Activated T-cell treated with anti-CD3 and anti-CD28 coated beads, Interleukin-2, amount 50 U/mL, for 72 hours (primary cell): Measurements from ENCODE around the gene HTR4. TPM values are rescaled to one million over a fixed set of nuclear protein-coding genes. Genes with fewer than 3 reads are reported as not detected.
"Not testable (repeated sequence)": the region's sequence is repeated elsewhere in the genome, so short reads cannot be mapped to it uniquely, and the experiment has no call there.

ENCODE experiments used
- ATAC-seq, 2 donors: fragments of 150-1000 bp; cut with Tn5 transposase; replicated peaks in 1 of 2; 2 replicates each; pipeline ENCODE4 v1.10.0; 2021; ENCODE audit warnings: moderate library complexity in 2 of 2, mild to moderate bottlenecking in 1 of 2
- DNase-seq, 2 donors: peaks; one replicate each; pipeline ENCODE4 v3.0.0; 2021 to 2022; ENCODE audit warnings: mixed read lengths in 1 of 2
- H3K27ac Mint-ChIP-seq: one replicate; pipeline ENCODE4 v1.8.0; 2022; ENCODE audit warnings: mild to moderate bottlenecking, moderate library complexity, mixed read lengths
- H3K27me3 Mint-ChIP-seq: one replicate; pipeline ENCODE4 v1.8.0; 2022; ENCODE audit warnings: low read depth, mixed read lengths
- H3K36me3 Mint-ChIP-seq, 2 donors: one replicate each; pipeline ENCODE4 v1.8.0; 2022; ENCODE audit warnings: mixed read lengths in 2 of 2, mild to moderate bottlenecking in 1 of 2; ENCODE audit not compliant: insufficient read depth in 2 of 2
- H3K4me1 Mint-ChIP-seq: one replicate; pipeline ENCODE4 v1.8.0; 2022; ENCODE audit warnings: low read depth, mixed read lengths
- H3K4me3 Mint-ChIP-seq, 2 donors: one replicate each; pipeline ENCODE4 v1.8.0; 2022; ENCODE audit warnings: mild to moderate bottlenecking in 2 of 2, mixed read lengths in 2 of 2, moderate library complexity in 2 of 2
- H3K9me3 Mint-ChIP-seq, 2 donors: one replicate each; pipeline ENCODE4 v1.8.0; 2022; ENCODE audit warnings: mixed read lengths in 2 of 2
- total RNA-seq, 2 donors: library from RNA; stranded (reverse); gene quantifications; one replicate each; pipeline ENCODE4 v1.2.3, GENCODE V29; 2022

Gene HTR4
- total RNA-seq, 2 donors from 2014 or later, result not detected

- H3K4me1 Mint-ChIP-seq, result no peaks in the 10 kb centered on the region
- no peak overlapping the region for H3K4me3 Mint-ChIP-seq
- peaks cover 41% of the 10 kb centered on the region for H3K27me3 Mint-ChIP-seq
- H3K36me3 Mint-ChIP-seq, result no peaks in the 10 kb centered on the region
- H3K27ac Mint-ChIP-seq, result no peak overlapping the region
- DNase-seq (no peak), ATAC-seq (no peak)
- H3K9me3 Mint-ChIP-seq, result peaks cover 0 to 8% of the 10 kb centered on the region in 2 donors
Measured at GRCh38 chr5:148535190-148535589, 119.1 kb downstream of the HTR4 start.

GRCh38 chr5:148532969-148533670, 121.2 kb downstream of the HTR4 start:
- Mint-ChIP-seq H3K4me3 (no peak overlapping the region), H3K9me3 (peaks cover 6 to 11% of the 10 kb centered on the region in 2 donors), H3K27me3 (peaks cover 32% of the 10 kb centered on the region), H3K36me3 (peaks cover 3 to 4% of the 10 kb centered on the region in 2 donors), H3K27ac (no peak overlapping the region), H3K4me1 (no peaks in the 10 kb centered on the region)
- DNase-seq (no peak), ATAC-seq (no peak)

- H3K4me3 Mint-ChIP-seq, result not testable (repeated sequence)
- Mint-ChIP-seq H3K9me3 (peaks cover 6 to 11% of the 10 kb centered on the region in 2 donors), H3K27me3 (peaks cover 29% of the 10 kb centered on the region)
Measured at GRCh38 chr5:148529450-148529849, 124.9 kb downstream of the HTR4 start.

GRCh38 chr5:148524721-148525120, 129.6 kb downstream of the HTR4 start:
- ATAC-seq (no peak), DNase-seq (no peak)
- no peak overlapping the region for H3K4me3 Mint-ChIP-seq
- H3K4me1 Mint-ChIP-seq, result no peaks in the 10 kb centered on the region
- peaks cover 3 to 4% of the 10 kb centered on the region in 2 donors for H3K36me3 Mint-ChIP-seq
- H3K9me3 Mint-ChIP-seq, result peaks cover 4 to 5% of the 10 kb centered on the region in 2 donors
- H3K27ac Mint-ChIP-seq, result no peak overlapping the region
- peaks cover 37% of the 10 kb centered on the region for H3K27me3 Mint-ChIP-seq

More at GRCh38 chr5:148529450-148529849, 124.9 kb downstream of the HTR4 start:
- DNase-seq, H3K27ac Mint-ChIP-seq, ATAC-seq, H3K4me1 Mint-ChIP-seq, H3K36me3 Mint-ChIP-seq: not testable (repeated sequence)

GRCh38 chr5:148523139-148523538, 131.2 kb downstream of the HTR4 start:
- Mint-ChIP-seq H3K27me3 (peaks cover 44% of the 10 kb centered on the region), H3K36me3 (no peaks in the 10 kb centered on the region), H3K4me1 (no peaks in the 10 kb centered on the region), H3K27ac (no peak overlapping the region), H3K9me3 (no peaks in the 10 kb centered on the region), H3K4me3 (no peak overlapping the region)
- DNase-seq, result no peak
- ATAC-seq, result no peak

- Mint-ChIP-seq H3K4me1 (no peaks in the 10 kb centered on the region), H3K27me3 (peaks cover 11% of the 10 kb centered on the region), H3K4me3 (no peak overlapping the region), H3K27ac (no peak overlapping the region), H3K9me3 (peaks cover 1 to 3% of the 10 kb centered on the region in 2 donors), H3K36me3 (no peaks in the 10 kb centered on the region)
- DNase-seq, result no peak
- no peak for ATAC-seq
Measured at GRCh38 chr5:148515460-148515859, 138.9 kb downstream of the HTR4 start.

- Mint-ChIP-seq H3K27ac (no peak overlapping the region), H3K4me3 (no peak overlapping the region), H3K9me3 (peaks cover 1 to 3% of the 10 kb centered on the region in 2 donors), H3K36me3 (no peaks in the 10 kb centered on the region), H3K4me1 (no peaks in the 10 kb centered on the region), H3K27me3 (peaks cover 11% of the 10 kb centered on the region)
- no peak for ATAC-seq
- no peak for DNase-seq
Measured at GRCh38 chr5:148514344-148514743, 140.0 kb downstream of the HTR4 start.

GRCh38 chr5:148512498-148512897, 141.8 kb downstream of the HTR4 start:
- no peak for DNase-seq
- Mint-ChIP-seq H3K27me3 (no peaks in the 10 kb centered on the region), H3K4me1 (no peaks in the 10 kb centered on the region), H3K4me3 (no peak overlapping the region), H3K27ac (no peak overlapping the region), H3K36me3 (no peaks in the 10 kb centered on the region), H3K9me3 (peaks cover 1 to 3% of the 10 kb centered on the region in 2 donors)
- no peak for ATAC-seq

- H3K36me3 Mint-ChIP-seq, result no peaks in the 10 kb centered on the region
- DNase-seq (no peak), ATAC-seq (no peak)
- no peaks in the 10 kb centered on the region for H3K4me1 Mint-ChIP-seq
- peaks cover 0 to 1% of the 10 kb centered on the region in 2 donors for H3K9me3 Mint-ChIP-seq
- H3K27me3 Mint-ChIP-seq, result no peaks in the 10 kb centered on the region
- H3K4me3 Mint-ChIP-seq, result no peak overlapping the region
- no peak overlapping the region for H3K27ac Mint-ChIP-seq
Measured at GRCh38 chr5:148511810-148512347, 142.4 kb downstream of the HTR4 start.

- DNase-seq (no peak), ATAC-seq (no peak)
- Mint-ChIP-seq H3K9me3 (peaks cover under 1 to 2% of the 10 kb centered on the region in 2 donors), H3K4me3 (no peak overlapping the region), H3K36me3 (no peaks in the 10 kb centered on the region), H3K4me1 (no peaks in the 10 kb centered on the region), H3K27ac (no peak overlapping the region), H3K27me3 (no peaks in the 10 kb centered on the region)
Measured at GRCh38 chr5:148509893-148510292, 144.4 kb downstream of the HTR4 start.

GRCh38 chr5:148507648-148508047, 146.7 kb downstream of the HTR4 start:
- ATAC-seq, result no peak
- H3K9me3 Mint-ChIP-seq, result peaks cover 0 to 2% of the 10 kb centered on the region in 2 donors
- DNase-seq, result no peak
- H3K27ac Mint-ChIP-seq, result no peak overlapping the region
- H3K4me3 Mint-ChIP-seq, result no peak overlapping the region
- peaks cover 10% of the 10 kb centered on the region for H3K27me3 Mint-ChIP-seq
- H3K36me3 Mint-ChIP-seq, result no peaks in the 10 kb centered on the region
- H3K4me1 Mint-ChIP-seq, result no peaks in the 10 kb centered on the region

GRCh38 chr5:148499452-148499851, 154.9 kb downstream of the HTR4 start:
- H3K9me3 Mint-ChIP-seq, result no peaks in the 10 kb centered on the region
- no peaks in the 10 kb centered on the region for H3K36me3 Mint-ChIP-seq
- no peak overlapping the region for H3K27ac Mint-ChIP-seq
- ATAC-seq (no peak), DNase-seq (no peak)
- no peak overlapping the region for H3K4me3 Mint-ChIP-seq
- peaks cover 25% of the 10 kb centered on the region for H3K27me3 Mint-ChIP-seq
- H3K4me1 Mint-ChIP-seq, result no peaks in the 10 kb centered on the region

GRCh38 chr5:148497757-148498156, 156.6 kb downstream of the HTR4 start:
- DNase-seq (no peak), ATAC-seq (no peak)
- Mint-ChIP-seq H3K4me3 (no peak overlapping the region), H3K9me3 (no peaks in the 10 kb centered on the region), H3K4me1 (no peaks in the 10 kb centered on the region), H3K27me3 (peaks cover 27% of the 10 kb centered on the region), H3K27ac (no peak overlapping the region), H3K36me3 (no peaks in the 10 kb centered on the region)

- Mint-ChIP-seq H3K4me3 (no peak overlapping the region), H3K27ac (no peak overlapping the region), H3K27me3 (peaks cover 32% of the 10 kb centered on the region), H3K4me1 (no peaks in the 10 kb centered on the region), H3K9me3 (no peaks in the 10 kb centered on the region), H3K36me3 (no peaks in the 10 kb centered on the region)
- ATAC-seq, result no peak
- DNase-seq, result no peak
Measured at GRCh38 chr5:148492351-148492750, 162.0 kb downstream of the HTR4 start.
